Right lobe of liver (tissue), 6 donors: ENCODE measurements around the gene NAV2. TPM values are rescaled to one million over a fixed set of nuclear protein-coding genes. Genes with fewer than 3 reads are reported as not detected.
A peak's percentile ranks its signal among the peaks of the same experiment; 100 is the strongest.

Experiments used
- ATAC-seq, 4 donors: fragments of 200-7000 bp; cut with Tn5 transposase; one replicate each; pipeline ENCODE4 v1.9.1; 2020; ENCODE audit warnings: mild to moderate bottlenecking in 4 of 4, moderate library complexity in 4 of 4
- DNase-seq, 3 donors: peaks; one replicate each; pipeline ENCODE4 v3.0.0-alpha.2; 2020
- H3K27ac ChIP-seq, 3 donors: fragments of 200-600 bp; one replicate each; pipeline ENCODE4 v1.8.0; 2022
- H3K27me3 ChIP-seq, 2 donors: fragments of 200-600 bp; one replicate each; pipeline ENCODE4 v1.8.0; 2022
- H3K36me3 ChIP-seq, 4 donors: fragments of 200-600 bp; sonication (generic) in 1 of 4; one replicate each; pipeline versions ENCODE4 v1.5.1 to v1.8.0; 2017 to 2022; ENCODE audit warnings: control low read depth in 1 of 4
- H3K4me1 ChIP-seq, 4 donors: fragments of 200-600 bp; sonication (generic) in 1 of 4; one replicate each; pipeline versions ENCODE4 v1.5.1 to v1.8.0; 2017 to 2022; ENCODE audit warnings: control low read depth in 1 of 4
- H3K4me3 ChIP-seq, 3 donors: fragments of 200-600 bp; one replicate each; pipeline ENCODE4 v1.8.0; 2022
- H3K9me3 ChIP-seq, 4 donors: fragments of 200-600 bp; sonication (generic) in 1 of 4; one replicate each; pipeline versions ENCODE4 v1.5.1 to v1.8.0; 2017 to 2022; ENCODE audit warnings: control low read depth in 1 of 4
- POLR2A ChIP-seq: fragments of 450-650 bp; IDR thresholded peaks from one replicate; pipeline ENCODE4 v1.6.1; 2017; ENCODE audit warnings: antibody characterized with exemption, mild to moderate bottlenecking
- WGBS: methylation state at CpG from one replicate; pipeline ENCODE4 v1.1.6; 2018; ENCODE audit warnings: low coverage, low lambda C conversion rate; ENCODE audit not compliant: insufficient coverage; ENCODE audit errors: missing lambda C conversion rate; 5-methylcytosine and 5-hydroxymethylcytosine counted together
- intact Hi-C, 2 donors: fragments of 100-400 bp; cut with DNase I; formaldehyde crosslinking; loops; one replicate each; pipeline versions ENCODE4 v1.11.2 to v1.14.1; 2022
- total RNA-seq, 6 experiments: library from RNA; depleted of rRNA in 2 of 6; stranded (reverse); fragments of >200 nt in 2 of 6; fragmentation: NEBNext Ultra II Directional in 3 of 6; extraction: Animal tissue kit (Norgen Biotek cat#: 25700) in 3 of 6; gene quantifications; one replicate each; pipeline versions ENCODE4 v1.1.0 to v1.2.4, GENCODE V29; 2016 to 2023
- TF ChIP-seq, protein P1 (sequence below), 4 donors: fragments of 200-600 bp in 3 of 4; fragments of 450-650 bp in 1 of 4; IDR thresholded peaks; one replicate each; pipeline versions ENCODE4 v1.5.1 to v1.8.0; 2016 to 2022; ENCODE audit warnings: antibody characterized with exemption in 4 of 4, mild to moderate bottlenecking in 2 of 4
- donor health status: DM: no; HTN: yes; CAD: no.
- donor health status: DM: no; HTN: no; CAD: no.
- donor health status: DM: no; HTN: no; CAD: no.
- donor health status: DM: no; HTN: yes; CAD: no.
- donor health status: DM: no; HTN: yes; CAD: no.

NAV2 gene
- total RNA-seq, 6 experiments from 2014 or later, result 15.5 to 69.2 (median 37.1) TPM

DNA sequence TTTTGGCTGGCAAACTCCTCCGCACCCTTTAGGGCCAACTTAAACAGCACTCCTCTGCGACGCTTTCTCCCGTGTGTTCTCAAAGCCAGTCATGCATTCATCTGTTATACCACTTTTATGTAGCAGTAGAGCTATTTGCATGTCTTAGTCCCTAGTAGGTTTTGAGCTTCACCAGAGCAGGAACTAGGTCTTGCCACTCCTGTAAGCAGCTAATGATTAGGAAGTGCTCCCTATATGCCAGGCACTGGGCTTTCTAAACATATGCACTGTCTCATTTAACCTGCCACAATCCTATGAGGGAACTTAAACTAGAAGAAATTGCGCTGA is 266.8 kb downstream of the NAV2 start:
- no peak for TF ChIP-seq POLR2A
- TF ChIP-seq, protein P1, sequence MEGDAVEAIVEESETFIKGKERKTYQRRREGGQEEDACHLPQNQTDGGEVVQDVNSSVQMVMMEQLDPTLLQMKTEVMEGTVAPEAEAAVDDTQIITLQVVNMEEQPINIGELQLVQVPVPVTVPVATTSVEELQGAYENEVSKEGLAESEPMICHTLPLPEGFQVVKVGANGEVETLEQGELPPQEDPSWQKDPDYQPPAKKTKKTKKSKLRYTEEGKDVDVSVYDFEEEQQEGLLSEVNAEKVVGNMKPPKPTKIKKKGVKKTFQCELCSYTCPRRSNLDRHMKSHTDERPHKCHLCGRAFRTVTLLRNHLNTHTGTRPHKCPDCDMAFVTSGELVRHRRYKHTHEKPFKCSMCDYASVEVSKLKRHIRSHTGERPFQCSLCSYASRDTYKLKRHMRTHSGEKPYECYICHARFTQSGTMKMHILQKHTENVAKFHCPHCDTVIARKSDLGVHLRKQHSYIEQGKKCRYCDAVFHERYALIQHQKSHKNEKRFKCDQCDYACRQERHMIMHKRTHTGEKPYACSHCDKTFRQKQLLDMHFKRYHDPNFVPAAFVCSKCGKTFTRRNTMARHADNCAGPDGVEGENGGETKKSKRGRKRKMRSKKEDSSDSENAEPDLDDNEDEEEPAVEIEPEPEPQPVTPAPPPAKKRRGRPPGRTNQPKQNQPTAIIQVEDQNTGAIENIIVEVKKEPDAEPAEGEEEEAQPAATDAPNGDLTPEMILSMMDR (IDR thresholded peaks at IDR 0.05), result no peak
- WGBS, result 95% methylated on average over 5 of the region's 5 CpGs
- intact Hi-C loops, result no loop called here
- H3K27me3 ChIP-seq, result no peaks in the 10 kb centered on the region
- no peaks in the 10 kb centered on the region for H3K36me3 ChIP-seq
- H3K9me3 ChIP-seq, result no peaks in the 10 kb centered on the region
- H3K4me3 ChIP-seq, result no peak overlapping the region
- peak overlapping the region; percentile 39 to 80 (median 79) for H3K27ac ChIP-seq
- DNase-seq, result no peak
- H3K4me1 ChIP-seq, result peaks cover 0 to 44% (median 21%) of the 10 kb centered on the region in 4 donors
- no peak for ATAC-seq

DNA sequence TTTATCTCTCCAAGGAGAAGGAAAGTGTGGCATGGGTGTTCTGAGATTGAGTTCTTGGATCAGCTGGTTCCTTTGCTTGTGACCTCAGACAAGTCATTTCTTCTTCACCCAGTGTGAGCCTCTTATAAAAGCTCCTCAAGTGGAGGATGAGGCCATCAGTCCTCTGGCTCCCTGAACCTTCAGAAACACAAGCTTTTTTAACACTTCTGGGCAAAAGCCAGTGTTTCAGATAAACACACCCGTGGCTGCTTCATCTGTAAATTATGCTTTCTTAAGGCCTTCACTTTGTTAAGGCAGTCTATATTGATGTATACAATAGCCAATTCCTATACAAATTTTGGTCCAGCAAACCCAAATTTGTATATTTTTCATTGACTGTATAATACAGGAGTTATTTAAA is 267.8 kb downstream of the NAV2 start:
- no peak for DNase-seq
- Histone ChIP-seq H3K36me3 (no peaks in the 10 kb centered on the region), H3K27me3 (no peaks in the 10 kb centered on the region), H3K27ac (peak overlapping the region; percentile 44 to 80 (median 79)), H3K4me1 (peaks cover 0 to 44% (median 21%) of the 10 kb centered on the region in 4 donors), H3K4me3 (no peak overlapping the region), H3K9me3 (no peaks in the 10 kb centered on the region)
- ATAC-seq, result no peak
- 21% methylated on average over 1 of the region's 1 CpG for WGBS
- intact Hi-C loops, result no loop called here
- no peak for TF ChIP-seq POLR2A
- TF ChIP-seq, protein P1 (IDR thresholded peaks at IDR 0.05), result no peak

DNA sequence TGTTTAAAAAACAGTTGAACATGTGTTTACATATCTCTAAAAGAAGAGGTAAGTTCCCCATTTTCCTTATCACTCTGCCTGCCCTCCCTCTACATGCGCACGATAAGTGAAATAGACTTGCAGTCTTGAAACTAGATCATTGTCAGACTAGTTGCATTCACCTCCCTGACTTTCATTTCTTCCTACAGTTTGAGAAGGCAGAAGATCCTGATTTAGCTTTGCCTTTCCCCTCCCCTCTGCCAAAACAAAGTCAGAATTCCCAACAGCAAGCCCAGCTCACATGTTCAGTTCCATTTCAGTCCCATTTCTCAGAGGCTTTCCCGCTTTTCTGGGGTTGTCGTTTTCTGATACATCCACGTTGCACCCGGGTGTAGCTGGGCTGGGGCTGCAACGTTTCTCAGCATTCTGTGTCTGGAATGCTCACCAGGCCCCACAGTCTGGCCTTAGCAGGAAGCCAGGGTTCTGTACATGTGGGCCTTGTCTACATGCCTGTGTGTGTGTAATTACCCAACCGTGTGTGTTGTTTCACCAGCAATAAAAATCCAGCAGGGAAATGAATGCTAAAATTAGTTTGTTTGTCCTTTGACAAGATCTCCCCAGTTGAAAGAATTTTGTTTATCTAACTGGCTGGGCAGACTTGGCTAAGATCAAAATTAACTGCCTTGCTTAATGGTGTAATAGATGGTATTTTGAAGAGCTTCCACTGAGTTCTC is 268.5 kb downstream of the NAV2 start:
- 31% methylated on average over 7 of the region's 8 CpGs for WGBS
- Histone ChIP-seq H3K4me3 (no peak overlapping the region), H3K4me1 (peaks cover 0 to 40% (median 20%) of the 10 kb centered on the region in 4 donors), H3K27me3 (no peaks in the 10 kb centered on the region), H3K36me3 (no peaks in the 10 kb centered on the region), H3K9me3 (no peaks in the 10 kb centered on the region), H3K27ac (peak overlapping the region; percentile 44 to 80 (median 79))
- DNase-seq (peak in 1 of 3 donors; percentile 49), ATAC-seq (peak; percentile 68 to 80 (median 76))
- TF ChIP-seq, protein P1 (IDR thresholded peaks at IDR 0.05), result no peak
- TF ChIP-seq POLR2A, result peak; percentile 74
- intact Hi-C loops, result no loop called here

DNA sequence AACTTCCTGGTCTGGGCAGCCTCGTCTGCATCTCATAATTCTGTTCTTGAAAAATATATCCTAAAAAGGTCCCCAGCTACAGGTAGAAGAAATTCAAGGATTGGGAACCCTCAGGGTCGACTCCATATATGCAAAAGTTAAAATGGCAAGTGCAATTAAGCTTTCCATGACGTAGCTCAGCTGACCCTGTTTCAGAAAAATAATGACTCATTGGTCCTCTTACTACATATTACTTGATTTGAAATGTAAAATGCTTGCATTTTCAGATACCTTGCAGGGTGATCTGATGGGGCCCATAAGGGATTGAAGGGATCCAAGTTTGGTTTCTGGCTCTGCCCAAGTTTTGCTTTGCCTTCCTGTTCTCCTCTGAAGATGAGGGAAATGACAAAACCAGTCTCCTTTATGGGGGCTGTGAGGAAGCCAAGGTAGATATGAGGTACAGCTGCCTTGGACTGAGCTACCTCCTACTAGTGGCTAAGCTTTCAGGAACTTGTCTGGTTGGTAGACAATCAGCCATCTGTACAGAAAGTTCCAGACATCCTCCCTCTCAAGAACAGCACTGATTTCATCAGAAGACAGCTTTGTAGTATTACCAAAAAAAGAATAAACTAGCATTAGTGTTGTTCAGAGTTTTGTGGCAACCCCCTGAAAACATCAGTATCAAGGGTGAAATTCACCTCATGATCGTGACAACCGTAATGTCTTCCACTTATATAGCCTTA is 270.3 kb downstream of the NAV2 start:
- intact Hi-C loops, result no loop called here

More for the DNA sequence above, 270.3 kb downstream of the NAV2 start:
- H3K4me1 ChIP-seq, result peaks cover 0 to 32% (median 15%) of the 10 kb centered on the region in 4 donors
- no peak for DNase-seq
- TF ChIP-seq, protein P1 (IDR thresholded peaks at IDR 0.05), result no peak
- TF ChIP-seq POLR2A, result no peak
- no peaks in the 10 kb centered on the region for H3K9me3 ChIP-seq
- H3K27ac ChIP-seq, result no peak overlapping the region
- no peaks in the 10 kb centered on the region for H3K36me3 ChIP-seq
- no peaks in the 10 kb centered on the region for H3K27me3 ChIP-seq
- no peak overlapping the region for H3K4me3 ChIP-seq
- 80% methylated on average over 5 of the region's 5 CpGs for WGBS
- ATAC-seq, result no peak
